NCI-H2107 (cell line): ENCODE data around the gene ELP4.

Experiments
- DNase-seq: peaks from one replicate; lab custom pipeline; 2025; lab: John Stamatoyannopoulos, UW

Gene ELP4

DNA sequence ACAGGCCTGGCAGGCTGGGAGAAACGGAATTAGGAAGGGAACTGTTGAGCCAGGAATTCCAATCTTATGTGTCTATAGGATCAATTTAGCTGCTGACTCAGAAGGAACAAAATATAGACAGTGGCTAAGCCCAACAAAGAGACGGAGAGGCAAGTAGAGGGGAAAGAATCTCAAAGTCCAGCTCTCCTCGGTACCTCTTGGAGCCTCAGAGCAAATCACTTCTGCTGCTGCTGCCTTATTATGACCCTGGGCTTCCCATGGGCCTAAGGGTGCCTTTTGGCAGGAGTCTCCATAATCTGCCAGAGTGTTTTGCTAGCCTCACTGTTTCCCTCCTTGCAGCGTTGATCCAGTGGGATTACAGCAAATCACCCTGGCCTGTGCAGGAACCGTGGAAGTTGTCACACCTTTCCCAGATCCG, 269.8 kb downstream of the ELP4 start:
- no peak for DNase-seq

- DNase-seq = no peak
These were observed 270.5 kb downstream of the ELP4 start for GRCh38 chr11:31780078-31780477.

GRCh38 chr11:31780480-31780971, 271.0 kb downstream of the ELP4 start:
- no peak for DNase-seq

- DNase-seq = no peak
These were observed 272.7 kb downstream of the ELP4 start for GRCh38 chr11:31782257-31782656.

- no peak for DNase-seq
These were observed 273.7 kb downstream of the ELP4 start for GRCh38 chr11:31783252-31783651.

- no peak for DNase-seq
These were observed 275.0 kb downstream of the ELP4 start for GRCh38 chr11:31784611-31785010.

DNA sequence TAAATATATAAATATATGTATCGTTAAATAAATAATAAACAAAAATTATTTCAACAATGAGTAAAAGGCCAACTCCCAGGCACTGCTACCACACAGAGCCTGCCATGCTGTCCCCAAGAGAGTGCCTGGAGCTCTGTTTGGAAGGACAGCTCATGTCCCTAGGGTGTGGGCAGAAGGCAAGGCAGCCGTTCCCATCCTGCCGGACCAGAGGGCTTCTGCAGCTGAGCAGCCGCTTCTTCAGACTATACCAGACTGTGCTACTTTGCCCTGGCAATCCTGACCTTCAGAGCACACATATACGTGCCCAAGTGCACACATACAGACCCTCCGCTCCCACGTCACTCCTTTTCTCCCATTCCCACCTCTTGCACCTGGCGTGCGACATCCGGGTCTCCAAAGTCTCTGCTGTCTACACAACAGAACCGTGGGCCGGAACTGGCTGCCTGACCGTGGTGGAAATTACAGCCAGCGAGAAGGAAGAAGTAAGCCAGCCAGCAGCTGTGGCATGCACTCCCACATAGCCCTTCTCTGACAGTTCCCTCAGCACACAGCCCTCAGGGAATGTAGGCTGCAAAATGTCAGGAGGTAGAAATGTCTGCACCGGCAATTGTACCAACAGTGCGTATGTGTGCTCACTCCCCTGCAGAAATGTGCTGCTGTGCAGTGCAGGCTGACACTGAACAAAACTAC, 277.6 kb downstream of the ELP4 start:
- no peak for DNase-seq

GRCh38 chr11:31788085-31788484, 278.5 kb downstream of the ELP4 start:
- no peak for DNase-seq

DNA sequence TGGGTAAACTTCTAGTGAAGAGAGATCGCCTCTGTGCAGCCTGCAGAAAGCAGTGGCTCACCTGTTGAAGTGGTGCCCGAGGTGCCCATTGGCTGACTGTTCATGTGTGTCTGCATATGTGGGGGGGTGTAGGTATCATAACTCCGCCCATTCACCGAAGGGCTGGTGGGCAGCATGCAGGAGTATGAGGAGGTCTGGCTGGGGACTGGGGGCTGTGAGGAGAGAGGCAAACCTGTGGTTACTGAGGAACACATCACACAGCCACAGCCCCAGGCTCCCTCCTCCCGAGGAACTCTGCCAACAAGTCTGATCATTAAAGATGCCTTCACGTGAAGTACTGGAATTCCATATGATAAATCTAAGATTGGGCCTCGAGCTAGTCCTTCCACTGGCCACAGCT, 281.1 kb downstream of the ELP4 start:
- DNase-seq = no peak

DNA sequence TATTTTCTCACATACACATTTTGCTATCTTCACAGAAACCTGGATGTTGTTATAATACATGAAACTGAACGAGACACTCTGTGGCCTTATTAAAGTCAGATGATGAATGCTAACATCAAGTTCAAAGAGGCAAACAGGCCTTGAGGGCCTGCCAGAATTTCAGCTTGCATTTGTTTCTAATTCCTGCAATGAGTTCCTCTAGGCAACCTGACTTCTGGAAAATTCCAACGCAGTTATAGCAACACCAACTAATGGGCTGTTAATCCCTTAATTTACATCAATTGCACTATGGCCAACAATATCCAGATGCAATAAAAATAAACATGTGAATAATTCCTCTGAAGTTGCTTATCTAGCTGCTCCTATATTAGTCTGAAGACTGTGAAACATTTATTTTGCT, 282.5 kb downstream of the ELP4 start:
- no peak for DNase-seq

DNA sequence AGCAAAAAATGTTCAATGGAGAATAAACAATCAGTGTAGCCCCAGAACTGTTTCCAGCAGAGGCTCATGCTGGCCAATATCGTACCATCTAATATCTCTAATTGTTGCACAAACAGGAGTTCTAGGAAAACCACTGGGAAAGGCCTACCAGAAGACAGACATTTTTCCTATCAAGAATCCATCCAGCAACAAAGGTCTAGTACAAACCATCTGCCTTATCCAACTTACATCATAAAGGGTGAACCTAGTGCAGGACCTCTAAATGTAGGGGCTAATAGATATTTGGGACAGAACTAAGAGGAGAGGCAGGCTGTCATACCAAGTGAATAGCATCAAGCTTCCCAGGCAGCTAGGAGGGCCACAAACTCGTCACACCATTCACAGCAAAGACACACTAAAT, 282.9 kb downstream of the ELP4 start:
- DNase-seq = no peak

- DNase-seq = no peak
These were observed 283.7 kb downstream of the ELP4 start for GRCh38 chr11:31793264-31793663.

DNA sequence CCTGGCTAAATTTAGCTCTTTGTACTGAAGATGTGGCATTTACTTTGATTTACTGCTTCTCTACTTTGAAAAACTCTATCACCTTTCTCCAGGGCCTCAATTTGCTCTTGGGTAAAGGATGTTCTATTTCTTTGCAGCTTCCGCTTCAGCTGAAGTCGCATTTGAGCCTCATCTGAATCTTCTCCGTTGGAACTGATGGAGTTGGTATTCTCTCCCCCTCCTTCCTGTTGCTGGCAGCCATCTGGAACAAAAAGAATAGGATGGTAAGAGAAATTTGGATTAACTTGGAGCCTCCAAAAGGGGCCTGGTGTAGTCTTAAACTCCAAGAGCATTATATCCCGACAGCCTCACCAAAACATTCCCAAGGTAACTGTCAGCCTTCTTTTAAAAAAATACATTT, 285.0 kb downstream of the ELP4 start:
- no peak for DNase-seq

GRCh38 chr11:31795706-31796498, 286.3 kb downstream of the ELP4 start:
- no peak for DNase-seq

GRCh38 chr11:31796499-31797189, 287.1 kb downstream of the ELP4 start:
- no peak for DNase-seq

GRCh38 chr11:31797190-31798056, 287.9 kb downstream of the ELP4 start:
- no peak for DNase-seq

DNA sequence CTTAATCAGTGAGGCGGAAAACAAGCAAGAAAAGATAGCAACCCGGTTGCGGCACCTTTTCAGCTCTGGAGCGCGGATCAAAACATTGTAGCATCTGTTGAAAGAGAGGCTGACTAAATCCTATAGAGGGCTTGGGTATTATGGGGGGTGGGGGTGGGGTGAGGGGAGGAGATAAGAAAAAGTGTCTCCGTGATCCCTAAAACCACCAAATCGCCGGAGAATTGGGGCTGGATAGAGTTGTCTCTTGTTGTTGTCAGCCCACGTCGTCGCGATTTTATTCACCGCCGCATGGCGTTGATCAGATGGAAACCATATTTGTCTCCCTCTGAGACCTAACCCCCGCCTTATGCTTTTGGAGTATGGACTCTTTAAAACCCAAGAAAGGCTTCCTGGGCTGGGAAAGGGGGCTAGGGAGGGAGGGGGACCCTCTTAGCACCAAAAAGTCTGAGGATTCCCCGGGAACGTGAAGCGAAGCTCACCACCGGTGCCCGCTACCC, 288.5 kb downstream of the ELP4 start:
- no peak for DNase-seq

GRCh38 chr11:31798554-31799434, 289.2 kb downstream of the ELP4 start:
- DNase-seq = no peak

DNA sequence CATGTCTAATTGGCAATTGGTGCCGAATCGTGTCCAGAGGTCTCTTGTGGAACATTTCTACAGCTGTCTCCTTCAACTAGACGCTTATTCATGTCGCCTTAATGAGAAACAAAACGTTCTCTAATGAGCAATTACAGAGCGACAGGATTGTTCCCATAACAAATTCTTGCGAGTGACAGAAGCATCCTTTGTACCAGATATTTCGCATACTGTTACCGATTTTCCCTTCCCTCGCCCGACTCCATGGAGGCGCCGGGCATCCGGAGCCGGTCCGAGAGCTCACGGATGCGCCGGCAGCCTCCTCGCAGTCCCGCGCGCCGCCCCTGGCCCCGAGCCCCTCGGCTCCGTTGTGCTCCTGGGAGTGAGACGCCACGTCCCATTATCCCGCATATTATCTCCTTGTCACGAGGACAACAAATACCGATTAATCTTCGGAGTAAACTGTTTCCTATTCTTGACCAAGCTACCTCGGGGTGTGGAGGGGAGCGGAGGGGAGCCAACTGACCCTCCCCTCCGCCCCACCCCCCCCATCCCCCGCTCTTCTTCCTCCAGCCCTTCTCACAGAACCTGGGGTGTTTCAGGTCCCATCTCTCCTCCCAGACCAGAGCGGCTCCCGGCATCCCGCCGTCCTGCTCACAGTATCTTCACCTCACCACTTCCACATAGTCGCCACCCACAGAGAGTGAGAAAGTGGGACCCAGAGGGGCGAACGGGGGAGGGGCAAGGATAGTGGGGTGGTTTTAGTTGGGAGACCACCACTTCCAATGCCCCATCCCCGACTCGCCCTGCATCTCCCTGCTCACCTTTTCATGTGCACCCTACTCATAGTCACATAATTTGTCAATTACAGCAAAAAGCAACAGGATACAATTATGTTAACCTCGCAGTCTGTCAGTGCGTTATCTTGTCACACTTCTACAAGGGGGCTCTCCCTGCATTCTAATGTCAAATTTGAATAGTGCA, 290.1 kb downstream of the ELP4 start:
- no peak for DNase-seq
